Measurements from ENCODE around the gene PLCH2. TPM values are rescaled to one million over a fixed set of nuclear protein-coding genes. Genes with fewer than 3 reads are reported as not detected.
A peak's percentile ranks its signal among the peaks of the same experiment; 100 is the strongest.

Gene PLCH2
- total and polyA plus RNA-seq, 9 of the 15 experiments (the other 6 are each of a cell fraction or from before 2014, with no cell fraction given): 0.16 TPM; not detected in 8

- peak; percentile 58 to 71 (median 64) for TF ChIP-seq CTCF (IDR thresholded peaks at IDR 0.05 in 2 of 3, conservative IDR thresholded peaks at IDR 0.05 in 1 of 3; ENCODE audit: insufficient read depth in 2 of 3, low read depth in 1 of 3, low read length in 3 of 3)
These were observed 63.3 kb downstream of the PLCH2 start (continued) for GRCh38 chr1:2539312-2539907.

- H3K9ac ChIP-seq (ENCODE audit: insufficient read depth in 1 of 2, low read depth in 2 of 2, low read length in 2 of 2): peak overlapping the region; percentile 40 to 84; a peak in 3 of 4 replicates
- H3K79me2 ChIP-seq (ENCODE audit: control insufficient read depth, insufficient read depth, low read length): no peaks in the 10 kb centered on the region
- CTCF ChIA-PET (ENCODE audit: low intra/inter-chr PET ratio): no interaction called here
- H3K27ac ChIP-seq (ENCODE audit: extremely low read depth, low read depth, low read length): peak overlapping the region; percentile 63; the same call in 2 of the 3 replicates
- intact Hi-C loops (cut with micrococcal nuclease) (loop anchor here (10.0 kb wide), 2 partner anchors 104 to 346 kb away; partner anchors contain the start of gene FAAP20), in situ Hi-C loops (cut with MboI) (loop anchor here (25.0 kb wide), 1 partner anchor 354 kb away; the partner anchor contains the start of gene FAAP20)
- ATAC-seq (peak; percentile 9; the same call in 2 of the 3 replicates), FAIRE-seq (no peak), DNase-seq (ENCODE audit: extremely low read depth in 1 of 4, low spot score in 3 of 4) (peak; percentile 71 to 80 (median 74))
- H3K27me3 ChIP-seq (ENCODE audit: control insufficient read depth in 2 of 2, insufficient read depth in 2 of 2, low read length in 2 of 2): peaks cover 5 to 22% of the 10 kb centered on the region in 2 experiments; a peak in 4 of 5 replicates
- H4K20me1 ChIP-seq (replicated peaks; ENCODE audit: control insufficient read depth, insufficient read depth, low read length): no peaks in the 10 kb centered on the region
- BruUV-seq (replicated peaks): no TSS peak
- H2AFZ ChIP-seq (ENCODE audit: low read depth, low read length): peak overlapping the region; percentile 78
- H3K4me3 ChIP-seq: peak overlapping the region; percentile 7; the same call in 1 of the 2 replicates
- H3K4me2 ChIP-seq (ENCODE audit: insufficient read depth, low read length): peak overlapping the region; percentile 54
- no peaks in the 10 kb centered on the region for H3K9me3 ChIP-seq (replicated peaks; ENCODE audit: control insufficient read depth, insufficient read depth, low read depth, low read length)
- peaks cover 54 to 81% of the 10 kb centered on the region in 2 experiments for H3K4me1 ChIP-seq (replicated peaks in 1 of 2; ENCODE audit: control insufficient read depth in 2 of 2, insufficient read depth in 2 of 2, low read length in 2 of 2)
- H3K9me1 ChIP-seq (ENCODE audit: control insufficient read depth, insufficient read depth, low read length): peaks cover 7% of the 10 kb centered on the region
- H3K36me3 ChIP-seq (ENCODE audit: control insufficient read depth, insufficient read depth, low read length): no peaks in the 10 kb centered on the region
- 38% methylated on average over 7 of the region's 39 CpGs for WGBS (ENCODE audit: insufficient coverage, low coverage, missing lambda C conversion rate)
- POLR2A ChIA-PET: interaction anchor here (0.6 to 0.7 kb wide), 2 partner anchors 8 to 86 kb away, joined by 4 read pairs; no protein-coding TSS in a partner anchor
- 0 out of 2 replicates have a peak, but pooled peaks have one; percentile 31 for TF ChIP-seq CC2D1A (IDR thresholded peaks at IDR 0.05)
- peak; percentile 63; the same call in 1 of the 2 replicates for TF ChIP-seq PTBP1 (IDR thresholded peaks at IDR 0.05; ENCODE audit: low read depth, low read length)
- TF ChIP-seq MTF1 (CRISPR knock-in tag; IDR thresholded peaks at IDR 0.05; ENCODE audit: borderline replicate concordance): no peak
- TF ChIP-seq ZBTB9 (CRISPR knock-in tag; IDR thresholded peaks at IDR 0.05): no peak
- no peak for TF ChIP-seq ZZZ3 (IDR thresholded peaks at IDR 0.05)
- TF ChIP-seq RB1 (IDR thresholded peaks at IDR 0.05; ENCODE audit: low read depth): 0 out of 2 replicates have a peak, but pooled peaks have one; percentile 29
- no peak for TF ChIP-seq ZNF668 (CRISPR knock-in tag; IDR thresholded peaks at IDR 0.05)
- TF ChIP-seq SMAD2 (IDR thresholded peaks at IDR 0.05; ENCODE audit: low read depth, low read length): no peak
- TF ChIP-seq RCOR1 (IDR thresholded peaks at IDR 0.05; ENCODE audit: borderline replicate concordance in 1 of 2, low read depth in 2 of 2, low read length in 2 of 2): peak in 1 of 2 experiments; percentile 55; a peak in 1 of 4 replicates
- peak; percentile 7 for TF ChIP-seq KDM5B (IDR thresholded peaks at IDR 0.05; ENCODE audit: insufficient replicate concordance, low read depth, low read length)
- peak; percentile 80 for TF ChIP-seq RBM25 (IDR thresholded peaks at IDR 0.05; ENCODE audit: low read depth, low read length, severe bottlenecking)
- peak in 1 of 2 experiments; percentile 75 for TF ChIP-seq E2F6 (IDR thresholded peaks at IDR 0.05; ENCODE audit: borderline replicate concordance in 1 of 2, extremely low read depth in 1 of 2, insufficient read depth in 1 of 2, insufficient read length in 1 of 2, low read depth in 1 of 2, low read length in 1 of 2, poor library complexity in 1 of 2, severe bottlenecking in 1 of 2)
These were observed 64.9 kb downstream of the PLCH2 start for GRCh38 chr1:2540816-2541492.
